SK-N-SH treated with all-trans-retinoic acid at 6 μM for 48 hours (cell line): ENCODE data around the gene GGTA1.

Source experiments
- ARNTL ChIP-seq: fragments of 450-650 bp; formaldehyde crosslinking; IDR thresholded peaks from 2 replicates; pipeline ENCODE4 v1.5.0; 2020; ENCODE audit warnings: low read depth, mild to moderate bottlenecking, moderate library complexity, borderline replicate concordance
- CSDC2 ChIP-seq: fragments of 250-450 bp; sonication (Bioruptor Pico); IDR thresholded peaks from 2 replicates; pipeline ENCODE4 v1.5.0; 2020; ENCODE audit warnings: mild to moderate bottlenecking, moderate library complexity
- ESRRG ChIP-seq: fragments of 250-450 bp; sonication (Bioruptor Pico); IDR thresholded peaks from 2 replicates; pipeline ENCODE4 v1.6.1; 2021; ENCODE audit warnings: mild to moderate bottlenecking
- TCF4 ChIP-seq: fragments of 250-450 bp; sonication (Bioruptor Pico); IDR thresholded peaks from 2 replicates; pipeline ENCODE4 v1.8.0; 2021; ENCODE audit warnings: mild to moderate bottlenecking, moderate library complexity, borderline replicate concordance
- ZNF8 ChIP-seq: fragments of 450-650 bp; formaldehyde crosslinking; IDR thresholded peaks from 2 replicates; pipeline ENCODE4 v1.5.0; 2020; ENCODE audit warnings: mild to moderate bottlenecking, moderate library complexity
- TF ChIP-seq, protein P1 (sequence below): fragments of 250-450 bp; sonication (Bioruptor Pico); IDR thresholded peaks from 2 replicates; pipeline ENCODE4 v1.8.0; 2020; ENCODE audit warnings: mild to moderate bottlenecking, moderate library complexity, borderline replicate concordance

DNA sequence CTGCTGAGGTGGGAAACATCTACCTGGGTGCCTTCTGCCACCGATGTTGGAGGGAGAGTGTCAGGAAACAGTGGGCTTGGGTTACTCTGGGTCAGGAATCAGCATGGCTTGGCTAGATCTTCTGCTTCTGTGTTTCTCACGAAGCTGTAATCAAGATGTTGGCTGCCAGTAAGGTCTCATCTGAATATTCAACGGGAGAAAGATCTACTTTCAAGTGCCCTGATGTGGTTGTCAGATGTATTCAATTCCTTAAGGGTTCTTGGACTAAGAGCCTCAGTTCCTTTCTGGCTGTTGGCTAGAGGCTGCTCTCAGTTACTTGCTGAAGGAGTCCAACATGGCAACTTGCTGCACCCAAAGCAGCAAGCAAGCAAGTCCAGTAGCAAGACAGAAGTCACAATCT is 87.7 kb downstream of the GGTA1 start:
- TF ChIP-seq, protein P1, sequence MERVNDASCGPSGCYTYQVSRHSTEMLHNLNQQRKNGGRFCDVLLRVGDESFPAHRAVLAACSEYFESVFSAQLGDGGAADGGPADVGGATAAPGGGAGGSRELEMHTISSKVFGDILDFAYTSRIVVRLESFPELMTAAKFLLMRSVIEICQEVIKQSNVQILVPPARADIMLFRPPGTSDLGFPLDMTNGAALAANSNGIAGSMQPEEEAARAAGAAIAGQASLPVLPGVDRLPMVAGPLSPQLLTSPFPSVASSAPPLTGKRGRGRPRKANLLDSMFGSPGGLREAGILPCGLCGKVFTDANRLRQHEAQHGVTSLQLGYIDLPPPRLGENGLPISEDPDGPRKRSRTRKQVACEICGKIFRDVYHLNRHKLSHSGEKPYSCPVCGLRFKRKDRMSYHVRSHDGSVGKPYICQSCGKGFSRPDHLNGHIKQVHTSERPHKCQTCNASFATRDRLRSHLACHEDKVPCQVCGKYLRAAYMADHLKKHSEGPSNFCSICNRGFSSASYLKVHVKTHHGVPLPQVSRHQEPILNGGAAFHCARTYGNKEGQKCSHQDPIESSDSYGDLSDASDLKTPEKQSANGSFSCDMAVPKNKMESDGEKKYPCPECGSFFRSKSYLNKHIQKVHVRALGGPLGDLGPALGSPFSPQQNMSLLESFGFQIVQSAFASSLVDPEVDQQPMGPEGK (CRISPR knock-in tag), result no peak
- no peak for TF ChIP-seq ARNTL
- TF ChIP-seq ESRRG, result no peak
- TF ChIP-seq TCF4 (CRISPR knock-in tag), result no peak
- TF ChIP-seq ZNF8, result no peak
- no peak for TF ChIP-seq CSDC2 (CRISPR knock-in tag)
